Activated CD4-positive, alpha-beta T cell treated with anti-CD3 and anti-CD28 coated beads, Interleukin-2, amount 50 U/mL, for 1 hour (primary cell): ENCODE measurements around the gene HSBP1L1.

Source experiments
- DNase-seq: peaks from one replicate; pipeline ENCODE4 v3.0.0-alpha.2; 2020

Gene HSBP1L1

GRCh38 chr18:79930020-79930642 is 34.3 kb upstream of the HSBP1L1 start:
- no peak for DNase-seq

GRCh38 chr18:79931475-79931874 is 33.0 kb upstream of the HSBP1L1 start:
- no peak for DNase-seq

DNA sequence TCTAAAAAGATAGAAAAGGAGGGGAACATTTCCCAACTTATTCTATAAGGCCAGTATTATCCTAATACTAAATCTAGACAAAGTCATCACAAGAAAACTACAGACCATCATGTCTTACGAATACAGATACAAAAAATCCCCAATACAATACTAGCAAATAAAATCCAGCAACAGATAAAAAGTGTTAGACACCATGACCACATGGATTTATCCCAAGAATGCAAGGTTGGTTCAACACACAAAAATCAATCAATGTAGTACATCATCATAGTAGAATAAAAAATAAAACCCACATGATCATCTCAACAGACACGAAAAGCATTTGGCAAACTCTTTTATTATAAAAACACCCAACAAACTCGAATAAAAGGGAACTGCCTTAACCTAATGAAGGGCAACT is 31.5 kb upstream of the HSBP1L1 start:
- no peak for DNase-seq

GRCh38 chr18:79933765-79934164 is 30.7 kb upstream of the HSBP1L1 start:
- DNase-seq, result no peak

- no peak for DNase-seq
Observed at GRCh38 chr18:79934311-79935097, 29.9 kb upstream of the HSBP1L1 start.

- no peak for DNase-seq
Observed at GRCh38 chr18:79935098-79935480, 29.4 kb upstream of the HSBP1L1 start.

DNA sequence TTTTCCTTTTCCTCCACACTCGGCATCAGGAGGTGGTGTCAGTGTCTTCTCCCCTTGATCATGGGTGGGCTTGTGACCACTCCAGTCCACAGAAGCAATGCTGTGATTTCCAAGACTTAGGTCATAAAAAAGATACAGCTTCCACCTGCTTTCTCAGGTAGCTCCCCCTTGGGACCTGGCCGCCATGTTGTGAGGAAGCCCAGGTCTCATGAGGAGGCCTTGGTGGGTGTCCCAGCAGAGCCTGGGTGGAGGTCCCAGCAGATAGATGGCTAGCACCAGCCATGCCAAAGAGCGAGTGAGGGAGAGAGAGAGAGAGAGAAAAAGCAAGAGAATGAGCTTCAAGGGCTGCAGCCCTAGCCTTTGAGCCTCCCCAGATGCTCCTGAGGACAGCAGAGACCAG is 28.9 kb upstream of the HSBP1L1 start:
- DNase-seq, result no peak

- no peak for DNase-seq
Observed at GRCh38 chr18:79935925-79936324, 28.5 kb upstream of the HSBP1L1 start.

DNA sequence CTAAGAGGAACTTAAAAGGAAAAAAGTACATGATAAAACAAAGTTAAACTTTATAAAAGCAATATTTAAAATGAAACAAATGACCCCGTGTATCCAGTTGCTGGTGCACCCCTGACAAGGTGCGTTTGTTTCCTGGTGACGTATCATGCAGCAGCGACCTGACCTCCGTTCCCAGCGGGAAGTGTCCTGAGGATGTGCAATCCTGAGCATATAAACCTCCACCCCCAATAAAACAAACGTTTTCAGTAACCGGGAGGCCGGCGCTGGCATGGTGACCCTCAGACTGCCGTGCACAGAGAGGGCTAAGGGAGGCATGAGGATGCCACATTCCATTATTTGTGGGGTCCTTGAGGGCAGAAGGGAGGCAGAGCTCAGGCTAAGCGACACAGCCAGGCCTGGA is 27.8 kb upstream of the HSBP1L1 start:
- no peak for DNase-seq

DNA sequence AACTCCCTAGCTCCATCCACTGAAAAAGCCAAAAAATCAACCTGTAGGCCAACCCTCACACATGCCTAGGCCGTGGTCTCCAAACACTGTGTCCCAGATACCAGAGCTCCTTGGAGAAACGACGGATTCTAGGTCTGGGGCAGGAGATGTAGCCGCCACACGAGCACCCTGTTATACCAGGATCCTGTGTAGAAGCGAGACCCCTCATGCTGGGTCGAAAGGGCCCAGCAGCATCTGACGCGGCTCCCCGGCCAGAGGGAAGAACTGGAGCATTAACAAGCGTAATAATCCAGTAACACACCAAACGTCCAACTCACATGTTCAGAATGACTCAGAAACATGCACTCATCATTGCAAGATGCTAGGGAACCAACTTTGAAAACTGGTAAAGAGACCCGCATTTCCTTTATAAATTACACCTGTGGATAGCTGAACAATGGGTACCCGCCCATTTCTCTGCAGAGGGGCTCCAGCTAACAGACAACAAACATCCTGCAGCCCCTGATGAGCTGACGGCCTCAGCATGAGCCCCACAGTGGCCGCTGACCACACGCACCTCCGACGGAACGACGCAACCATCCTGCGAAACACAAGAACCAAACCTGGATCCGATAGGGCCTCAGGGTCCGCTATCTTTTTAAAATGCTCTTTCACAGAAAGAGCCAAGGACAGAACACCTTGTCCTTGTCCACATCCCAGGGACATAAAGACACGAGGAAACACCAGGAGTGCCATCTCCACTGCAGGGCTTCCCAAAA is 27.2 kb upstream of the HSBP1L1 start:
- no peak for DNase-seq

DNA sequence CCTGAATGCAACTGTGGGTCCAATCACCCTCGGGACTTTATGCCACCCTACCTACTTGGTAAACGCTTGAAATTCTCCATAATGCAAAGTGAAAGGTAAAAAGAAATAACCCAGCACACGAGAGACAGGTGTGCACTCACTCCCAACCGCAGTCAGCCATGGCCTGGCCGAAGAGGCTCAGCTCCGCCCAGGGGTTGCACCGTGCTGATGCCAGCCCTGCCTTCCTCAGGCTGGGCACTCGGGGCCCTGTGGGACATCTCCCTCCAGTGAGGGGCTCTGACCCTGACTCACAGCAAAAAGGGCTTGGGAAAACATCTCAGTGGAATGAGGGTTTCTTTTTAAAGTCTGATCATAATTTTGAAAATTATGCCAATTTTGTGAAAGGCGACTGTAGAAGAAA is 26.2 kb upstream of the HSBP1L1 start:
- no peak for DNase-seq

- no peak for DNase-seq
Observed at GRCh38 chr18:79939096-79939495, 25.3 kb upstream of the HSBP1L1 start.

DNA sequence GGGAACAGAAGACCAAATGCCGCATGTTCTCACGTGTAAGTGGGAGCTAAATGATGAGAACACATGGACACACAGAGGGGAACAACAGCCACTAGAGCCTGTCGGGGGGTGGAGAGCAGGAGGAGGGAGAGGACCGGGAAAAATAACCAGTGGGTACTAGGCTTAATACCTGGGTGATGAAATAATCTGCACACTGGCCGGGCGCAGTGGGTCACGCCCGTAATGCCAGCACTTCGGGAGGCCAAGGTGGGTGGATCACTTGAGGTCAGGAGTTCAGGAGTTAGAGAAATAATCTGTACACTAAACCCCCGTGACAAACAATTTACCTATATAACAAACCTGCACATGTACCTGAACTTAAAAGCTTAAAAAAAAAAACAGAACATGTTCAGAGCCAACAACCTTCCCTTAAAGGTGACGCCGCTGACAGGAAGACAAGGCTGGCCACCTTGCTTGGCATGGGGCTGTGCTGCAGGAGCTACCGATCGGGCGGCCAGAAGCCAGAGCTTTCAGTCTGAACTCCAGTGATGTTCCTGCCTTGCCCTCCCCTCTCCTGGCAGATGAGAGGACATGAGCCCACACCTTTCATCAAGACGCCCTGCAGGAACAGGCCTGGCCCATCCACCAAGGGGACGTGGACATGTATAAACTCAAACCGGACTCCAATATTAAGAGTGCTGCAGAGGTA is 24.2 kb upstream of the HSBP1L1 start:
- no peak for DNase-seq

- no peak for DNase-seq
Observed at GRCh38 chr18:79940814-79941472, 23.5 kb upstream of the HSBP1L1 start.

DNA sequence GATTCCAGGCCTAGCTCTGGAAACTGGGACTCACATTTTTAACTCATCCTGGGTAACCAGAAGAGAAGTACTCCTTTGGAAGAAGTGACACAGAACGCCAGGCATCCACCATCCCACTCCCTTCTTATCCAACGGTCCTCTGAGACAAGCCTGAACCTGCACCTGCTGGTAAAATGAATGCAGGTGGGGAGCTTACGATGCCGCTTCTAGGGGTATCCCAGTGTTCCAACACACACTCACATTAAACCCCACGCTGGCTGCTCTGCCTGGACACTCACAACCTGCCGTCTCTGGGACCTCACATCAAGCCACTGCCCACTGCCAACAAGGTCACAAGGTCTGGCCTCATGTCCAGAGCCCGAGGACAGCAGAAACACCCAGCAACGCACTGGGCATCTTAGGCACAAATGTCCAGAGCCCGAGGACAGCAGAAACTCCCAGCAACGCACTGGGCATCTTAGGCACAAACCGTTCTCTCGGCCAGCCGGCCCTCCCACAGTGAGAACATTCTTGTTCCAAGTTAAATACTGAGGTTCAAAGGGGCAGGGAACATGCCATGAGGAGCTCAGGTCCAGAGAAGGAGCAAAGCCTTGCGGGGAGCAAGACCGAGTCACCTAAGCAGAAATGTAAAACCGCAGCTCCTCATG is 22.8 kb upstream of the HSBP1L1 start:
- no peak for DNase-seq

DNA sequence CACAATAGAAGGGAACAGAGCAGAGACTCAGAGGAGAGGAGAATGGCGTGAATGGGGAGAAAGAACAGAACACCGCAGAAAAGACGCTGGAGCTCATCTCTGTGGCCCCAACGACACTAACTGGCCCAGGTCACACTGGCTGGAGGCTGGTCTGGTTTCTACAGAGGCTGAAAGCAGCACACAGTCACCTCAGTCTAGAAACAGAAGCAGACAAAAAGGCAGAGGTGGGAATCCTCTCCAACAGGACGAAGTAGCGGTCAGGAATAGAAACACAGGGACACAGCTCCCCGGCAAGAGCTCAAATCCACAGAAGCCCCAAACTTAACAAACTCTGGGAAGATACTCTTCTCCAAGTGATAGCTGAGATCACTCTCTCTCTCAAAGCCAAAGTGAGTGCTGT is 22.2 kb upstream of the HSBP1L1 start:
- no peak for DNase-seq

- no peak for DNase-seq
Observed at GRCh38 chr18:79942786-79943607, 21.4 kb upstream of the HSBP1L1 start.

DNA sequence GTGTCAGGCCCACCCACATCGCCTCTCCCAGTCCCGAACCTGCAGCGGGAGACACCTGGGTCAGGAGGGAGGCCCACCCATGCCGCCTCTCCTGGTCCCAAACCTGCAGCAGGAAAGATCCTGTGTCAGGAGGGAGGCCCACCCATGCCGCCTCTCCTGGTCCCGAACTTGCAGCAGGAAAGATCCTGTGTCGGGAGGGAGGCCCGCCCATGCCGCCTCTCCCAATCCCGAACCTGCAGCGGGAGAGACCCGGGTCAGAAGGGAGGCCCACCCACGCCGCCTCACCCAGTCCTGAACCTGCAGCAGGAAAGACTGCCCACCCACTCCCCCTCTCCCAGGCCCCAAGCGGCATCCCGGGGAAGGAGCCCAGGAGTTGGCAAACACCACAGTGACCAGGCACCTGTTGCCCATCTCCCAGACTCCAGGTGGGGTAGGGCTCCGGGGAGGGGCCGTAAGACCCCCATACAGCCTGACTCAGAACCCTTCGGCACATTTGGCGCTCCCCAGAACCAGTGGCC is 20.8 kb upstream of the HSBP1L1 start:
- DNase-seq, result no peak

GRCh38 chr18:79944126-79944731 is 20.2 kb upstream of the HSBP1L1 start:
- peak; percentile 22 for DNase-seq

DNA sequence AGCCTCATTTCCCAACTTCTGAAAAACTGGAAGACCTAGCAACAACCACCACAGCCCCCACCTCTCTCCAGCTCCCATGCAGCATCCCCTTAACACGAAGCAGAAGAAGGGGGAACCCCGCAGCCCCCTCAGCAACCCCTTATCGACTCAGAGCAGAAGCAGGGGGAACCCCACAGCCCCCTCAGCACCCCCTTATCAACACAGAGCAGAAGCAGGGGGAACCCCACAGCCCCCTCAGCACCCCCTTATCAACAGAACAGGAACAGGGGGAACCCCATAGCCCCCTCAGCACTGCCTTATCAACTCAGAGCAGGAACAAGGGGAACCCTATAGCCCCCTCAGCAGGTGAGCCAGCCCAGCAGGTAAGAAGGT is 19.7 kb upstream of the HSBP1L1 start:
- DNase-seq, result no peak
